Keratinocyte (primary cell): ENCODE data around the gene KRT82. TPM values are rescaled to one million over a fixed set of nuclear protein-coding genes. Genes with fewer than 3 reads are reported as not detected.

Experiments used
- DNase-seq: peaks from one replicate; pipeline ENCODE4 v3.0.0-alpha.2; 2011; ENCODE audit warnings: low read depth, missing footprints, low spot score
- FAIRE-seq: peaks from 2 replicates; lab custom pipeline; 2011; peaks lifted over from hg19 to GRCh38; lab: Jason Lieb, UNC
- H2AFZ ChIP-seq: 2 replicates; pipeline ENCODE4 v1.6.0; 2012; ENCODE audit warnings: low read length, control low read depth, inconsistent platforms; ENCODE audit not compliant: control insufficient read depth
- H3K27ac ChIP-seq: 2 replicates; pipeline ENCODE4 v1.5.1; 2011; ENCODE audit warnings: low read length; ENCODE audit not compliant: control insufficient read depth, insufficient read depth
- H3K27me3 ChIP-seq: 3 replicates; pipeline ENCODE4 v1.6.0; 2011; ENCODE audit warnings: low read length; ENCODE audit not compliant: control insufficient read depth, insufficient read depth; ENCODE audit errors: extremely low read depth
- H3K36me3 ChIP-seq, 2 experiments: 2 replicates in 1 of 2; 3 replicates in 1 of 2; pipeline ENCODE4 v1.5.1; 2011; ENCODE audit warnings: low read length in 2 of 2, mild to moderate bottlenecking in 1 of 2; ENCODE audit not compliant: control insufficient read depth in 2 of 2, insufficient read depth in 2 of 2; ENCODE audit errors: extremely low read depth in 1 of 2
- H3K4me1 ChIP-seq: 3 replicates; pipeline ENCODE4 v1.5.1; 2011; ENCODE audit warnings: low read length; ENCODE audit not compliant: control insufficient read depth, insufficient read depth; ENCODE audit errors: extremely low read depth
- H3K4me2 ChIP-seq: 3 replicates; pipeline ENCODE4 v1.6.0; 2011; ENCODE audit warnings: low read depth, low read length; ENCODE audit not compliant: control insufficient read depth, insufficient read depth; ENCODE audit errors: extremely low read depth
- H3K4me3 ChIP-seq, 3 experiments: fragments of 200-600 bp in 1 of 3; sonication (generic) in 1 of 3; 2 replicates in 2 of 3; 3 replicates in 1 of 3; pipeline ENCODE4 v1.5.1; 2011 to 2016; ENCODE audit warnings: low read length in 3 of 3, mild to moderate bottlenecking in 3 of 3, control low read depth in 2 of 3, inconsistent platforms in 1 of 3, low read depth in 1 of 3, mixed read lengths in 1 of 3, mixed run types in 1 of 3, moderate library complexity in 1 of 3; ENCODE audit not compliant: control insufficient read depth in 2 of 3, insufficient read depth in 2 of 3; ENCODE audit errors: extremely low read depth in 1 of 3
- H3K79me2 ChIP-seq: 2 replicates; pipeline ENCODE4 v1.6.0; 2012; ENCODE audit warnings: low read length; ENCODE audit not compliant: control insufficient read depth, insufficient read depth
- H3K9ac ChIP-seq: 3 replicates; pipeline ENCODE4 v1.6.0; 2011; ENCODE audit warnings: low read length; ENCODE audit not compliant: control insufficient read depth, insufficient read depth; ENCODE audit errors: extremely low read depth
- H3K9me1 ChIP-seq: 3 replicates; pipeline ENCODE4 v1.6.0; 2011; ENCODE audit warnings: low read length; ENCODE audit not compliant: control insufficient read depth, insufficient read depth; ENCODE audit errors: extremely low read depth
- H3K9me3 ChIP-seq: 2 replicates; pipeline ENCODE4 v1.5.1; 2012; ENCODE audit warnings: low read depth, low read length; ENCODE audit not compliant: control insufficient read depth
- H4K20me1 ChIP-seq: 3 replicates; pipeline ENCODE4 v1.6.0; 2011; ENCODE audit warnings: low read length; ENCODE audit not compliant: control insufficient read depth, insufficient read depth; ENCODE audit errors: extremely low read depth
- EZH2 ChIP-seq: IDR thresholded peaks from one replicate; pipeline ENCODE4 v1.6.1; 2012; ENCODE audit warnings: inconsistent platforms, mild to moderate bottlenecking, low read length, moderate library complexity
- dilution Hi-C: fragments of 300-500 bp; cut with MboI; formaldehyde crosslinking; loops from one replicate; pipeline ENCODE4 v1.7.0; 2020; ENCODE audit warnings: low sequenced_read_pairs; ENCODE audit not compliant: extremely low pct_ligation_motif_present
- polyA plus RNA-seq, 5 experiments: library from polyadenylated mRNA; depleted of rRNA in 3 of 5; stranded (reverse) in 3 of 5; stranded (forward) in 1 of 5; unstranded in 1 of 5; fragments of >200 nt; gene quantifications; 1 replicate in 1 of 5; 2 replicates in 3 of 5; 3 replicates in 1 of 5; pipeline versions ENCODE4 v1.2.1 to v1.2.3, GENCODE V29; 2011 to 2012; ENCODE audit warnings: missing spikeins in 2 of 5, low read depth in 1 of 5, low replicate concordance in 1 of 5
- TF ChIP-seq, protein P1 (sequence below), 3 experiments: IDR thresholded peaks in 1 of 3; conservative IDR thresholded peaks in 1 of 3; optimal IDR thresholded peaks in 1 of 3; 2 replicates in 2 of 3; 3 replicates in 1 of 3; pipeline versions ENCODE3 to v1.5.1; 2011; ENCODE audit warnings: low read length in 3 of 3, mild to moderate bottlenecking in 3 of 3, moderate library complexity in 2 of 3, control low read depth in 1 of 3, inconsistent platforms in 1 of 3; ENCODE audit not compliant: insufficient read depth in 2 of 3; ENCODE audit errors: extremely low read depth in 1 of 3

Gene KRT82
- polyA plus RNA-seq, 1 donor (not counting 4 experiments of a cell fraction or from before 2014, with no cell fraction given), result not detected

DNA sequence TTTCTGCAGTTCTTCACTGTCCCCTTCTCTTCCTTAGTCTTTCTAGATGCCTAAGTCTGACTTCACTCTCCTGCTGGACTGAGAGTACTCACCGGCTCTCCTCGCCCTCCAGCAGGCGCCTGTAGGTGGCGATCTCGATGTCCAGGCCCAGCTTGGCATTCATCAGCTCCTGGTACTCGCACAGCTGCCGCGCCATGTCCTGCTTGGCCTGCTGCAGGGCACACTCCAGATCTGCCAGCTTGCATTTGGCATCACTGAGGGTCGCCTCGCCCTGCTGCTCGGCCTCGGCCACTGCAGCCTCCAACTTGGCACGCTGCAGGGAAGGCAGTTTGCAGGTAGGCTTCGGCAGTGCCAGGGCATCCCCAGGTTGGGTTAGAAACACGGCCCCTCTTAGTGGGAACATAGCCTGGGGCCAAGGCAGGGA lies 25.9 kb downstream of the KRT82 start:
- no peaks in the 10 kb centered on the region for H3K9me3 ChIP-seq
- dilution Hi-C loops, result no loop called here
- FAIRE-seq, result peak; percentile 32

GRCh38 chr12:52379536-52379935 lies 26.6 kb downstream of the KRT82 start:
- no peak overlapping the region for H3K4me2 ChIP-seq
- no peaks in the 10 kb centered on the region for H3K4me1 ChIP-seq
- H3K9me1 ChIP-seq, result no peaks in the 10 kb centered on the region
- H3K9ac ChIP-seq, result no peak overlapping the region
- no peaks in the 10 kb centered on the region for H3K79me2 ChIP-seq
- no peak overlapping the region for H3K27ac ChIP-seq
- dilution Hi-C loops, result no loop called here
- no peaks in the 10 kb centered on the region for H3K9me3 ChIP-seq
- DNase-seq (no peak), FAIRE-seq (no peak)
- H3K27me3 ChIP-seq, result no peaks in the 10 kb centered on the region
- TF ChIP-seq EZH2, result no peak
- TF ChIP-seq, protein P1, sequence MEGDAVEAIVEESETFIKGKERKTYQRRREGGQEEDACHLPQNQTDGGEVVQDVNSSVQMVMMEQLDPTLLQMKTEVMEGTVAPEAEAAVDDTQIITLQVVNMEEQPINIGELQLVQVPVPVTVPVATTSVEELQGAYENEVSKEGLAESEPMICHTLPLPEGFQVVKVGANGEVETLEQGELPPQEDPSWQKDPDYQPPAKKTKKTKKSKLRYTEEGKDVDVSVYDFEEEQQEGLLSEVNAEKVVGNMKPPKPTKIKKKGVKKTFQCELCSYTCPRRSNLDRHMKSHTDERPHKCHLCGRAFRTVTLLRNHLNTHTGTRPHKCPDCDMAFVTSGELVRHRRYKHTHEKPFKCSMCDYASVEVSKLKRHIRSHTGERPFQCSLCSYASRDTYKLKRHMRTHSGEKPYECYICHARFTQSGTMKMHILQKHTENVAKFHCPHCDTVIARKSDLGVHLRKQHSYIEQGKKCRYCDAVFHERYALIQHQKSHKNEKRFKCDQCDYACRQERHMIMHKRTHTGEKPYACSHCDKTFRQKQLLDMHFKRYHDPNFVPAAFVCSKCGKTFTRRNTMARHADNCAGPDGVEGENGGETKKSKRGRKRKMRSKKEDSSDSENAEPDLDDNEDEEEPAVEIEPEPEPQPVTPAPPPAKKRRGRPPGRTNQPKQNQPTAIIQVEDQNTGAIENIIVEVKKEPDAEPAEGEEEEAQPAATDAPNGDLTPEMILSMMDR (optimal IDR thresholded peaks at IDR 0.05 in 1 of 3, IDR thresholded peaks at IDR 0.05 in 1 of 3, conservative IDR thresholded peaks at IDR 0.05 in 1 of 3; ENCODE audit: extremely low read depth in 1 of 3, insufficient read depth in 2 of 3, low read length in 3 of 3), result no peak
- no peaks in the 10 kb centered on the region for H3K36me3 ChIP-seq
- H2AFZ ChIP-seq, result no peak overlapping the region
- H4K20me1 ChIP-seq, result no peaks in the 10 kb centered on the region
- no peak overlapping the region for H3K4me3 ChIP-seq

More for the DNA sequence above, 25.9 kb downstream of the KRT82 start:
- H3K4me1 ChIP-seq, result no peaks in the 10 kb centered on the region
- H3K4me3 ChIP-seq, result no peak overlapping the region
- no peak overlapping the region for H3K9ac ChIP-seq
- no peaks in the 10 kb centered on the region for H4K20me1 ChIP-seq
- no peaks in the 10 kb centered on the region for H3K36me3 ChIP-seq
- H3K27me3 ChIP-seq, result no peaks in the 10 kb centered on the region
- no peaks in the 10 kb centered on the region for H3K79me2 ChIP-seq
- H3K9me1 ChIP-seq, result no peaks in the 10 kb centered on the region
- H3K4me2 ChIP-seq, result no peak overlapping the region
- no peak for TF ChIP-seq EZH2
- TF ChIP-seq, protein P1 (optimal IDR thresholded peaks at IDR 0.05 in 1 of 3, IDR thresholded peaks at IDR 0.05 in 1 of 3, conservative IDR thresholded peaks at IDR 0.05 in 1 of 3; ENCODE audit: extremely low read depth in 1 of 3, insufficient read depth in 2 of 3, low read length in 3 of 3), result peak; percentile 75 to 86 (median 78)
- no peak overlapping the region for H2AFZ ChIP-seq
- no peak for DNase-seq
- H3K27ac ChIP-seq, result no peak overlapping the region
